ENCODE results near the gene KDM4C.
"Not testable (repeated sequence)": the region's sequence is repeated elsewhere in the genome, so short reads cannot be mapped to it uniquely, and the experiment has no call there.

The KDM4C gene

GRCh38 chr9:6926436-6926835 lies 168.7 kb downstream of the KDM4C start:
- in situ Hi-C loops (cut with MboI; ENCODE audit: low sequenced_read_pairs), result no loop called here

- in situ Hi-C loops (cut with MboI; ENCODE audit: low sequenced_read_pairs), result no loop called here
Observed at GRCh38 chr9:6927838-6928237, 170.1 kb downstream of the KDM4C start.

GRCh38 chr9:6928863-6929262 lies 171.1 kb downstream of the KDM4C start:
- in situ Hi-C loops (cut with MboI; ENCODE audit: low sequenced_read_pairs), result no loop called here

- in situ Hi-C loops (cut with MboI; ENCODE audit: low sequenced_read_pairs), result no loop called here
Observed at GRCh38 chr9:6929441-6930215, 171.9 kb downstream of the KDM4C start.

GRCh38 chr9:6930827-6931226 lies 173.1 kb downstream of the KDM4C start:
- in situ Hi-C loops (cut with MboI; ENCODE audit: low sequenced_read_pairs), result no loop called here

- in situ Hi-C loops (cut with MboI; ENCODE audit: low sequenced_read_pairs), result no loop called here
Observed at GRCh38 chr9:6931913-6932312, 174.1 kb downstream of the KDM4C start.

- in situ Hi-C loops (cut with MboI; ENCODE audit: low sequenced_read_pairs), result no loop called here
Observed at GRCh38 chr9:6936103-6936502, 178.3 kb downstream of the KDM4C start.

GRCh38 chr9:6937209-6937608 lies 179.4 kb downstream of the KDM4C start:
- in situ Hi-C loops (cut with MboI; ENCODE audit: low sequenced_read_pairs), result no loop called here

GRCh38 chr9:6938447-6938846 lies 180.7 kb downstream of the KDM4C start:
- in situ Hi-C loops (cut with MboI; ENCODE audit: low sequenced_read_pairs), result no loop called here

- in situ Hi-C loops (cut with MboI; ENCODE audit: low sequenced_read_pairs), result no loop called here
Observed at GRCh38 chr9:6938873-6939272, 181.1 kb downstream of the KDM4C start.

GRCh38 chr9:6941501-6941900 lies 183.7 kb downstream of the KDM4C start:
- in situ Hi-C loops (cut with MboI; ENCODE audit: low sequenced_read_pairs), result no loop called here

- in situ Hi-C loops (cut with MboI; ENCODE audit: low sequenced_read_pairs), result no loop called here
Observed at GRCh38 chr9:6942406-6942805, 184.6 kb downstream of the KDM4C start.

GRCh38 chr9:6943293-6943692 lies 185.5 kb downstream of the KDM4C start:
- in situ Hi-C loops (cut with MboI; ENCODE audit: low sequenced_read_pairs), result no loop called here

GRCh38 chr9:6944093-6944551 lies 186.3 kb downstream of the KDM4C start:
- in situ Hi-C loops (cut with MboI; ENCODE audit: low sequenced_read_pairs), result no loop called here

GRCh38 chr9:6944896-6945295 lies 187.1 kb downstream of the KDM4C start:
- in situ Hi-C loops (cut with MboI; ENCODE audit: low sequenced_read_pairs), result no loop called here

- in situ Hi-C loops (cut with MboI; ENCODE audit: low sequenced_read_pairs), result no loop called here
Observed at GRCh38 chr9:6945816-6946215, 188.0 kb downstream of the KDM4C start.

- in situ Hi-C loops (cut with MboI; ENCODE audit: low sequenced_read_pairs), result no loop called here
Observed at GRCh38 chr9:6946583-6947166, 188.9 kb downstream of the KDM4C start.

GRCh38 chr9:6948921-6949320 lies 191.1 kb downstream of the KDM4C start:
- in situ Hi-C loops (cut with MboI; ENCODE audit: low sequenced_read_pairs), result not testable (repeated sequence)

- in situ Hi-C loops (cut with MboI; ENCODE audit: low sequenced_read_pairs), result no loop called here
Observed at GRCh38 chr9:6955251-6955921, 197.6 kb downstream of the KDM4C start.

- in situ Hi-C loops (cut with MboI; ENCODE audit: low sequenced_read_pairs), result no loop called here
Observed at GRCh38 chr9:6956879-6957278, 199.1 kb downstream of the KDM4C start.

GRCh38 chr9:6959270-6960000 lies 201.7 kb downstream of the KDM4C start:
- in situ Hi-C loops (cut with MboI; ENCODE audit: low sequenced_read_pairs), result no loop called here
